WTC11 (cell line): ENCODE results near the gene ZSWIM2. TPM values are rescaled to one million over a fixed set of nuclear protein-coding genes. Genes with fewer than 3 reads are reported as not detected.

Source experiments
- ATAC-seq: fragments of 200-7000 bp; cut with Tn5 transposase; 2 replicates; pipeline ENCODE4 v1.10.0; 2021; ENCODE audit warnings: mild to moderate bottlenecking, moderate library complexity
- CTCF ChIA-PET: fragments of 300-600 bp; sonication (Branson Sonifier 250); formaldehyde crosslinking; loops from one replicate; lab custom pipeline; 2021; ENCODE audit warnings: antibody characterized with exemption; lab: Charles Lee
- POLR2A ChIA-PET: fragments of 350-600 bp; sonication (Branson Sonifier 250); formaldehyde crosslinking; loops from one replicate; lab custom pipeline; 2021; ENCODE audit warnings: antibody characterized with exemption; lab: Charles Lee
- DNase-seq: peaks from one replicate; pipeline ENCODE4 v3.0.0; 2021; ENCODE audit warnings: low spot score
- H3K27ac Mint-ChIP-seq: 2 replicates; pipeline ENCODE4 v1.8.0; 2021; ENCODE audit warnings: mixed read lengths
- H3K27me3 Mint-ChIP-seq: 2 replicates; pipeline ENCODE4 v1.8.0; 2021; ENCODE audit warnings: low read depth, mild to moderate bottlenecking, moderate library complexity, mixed read lengths
- H3K36me3 Mint-ChIP-seq: 2 replicates; pipeline ENCODE4 v1.8.0; 2021; ENCODE audit warnings: mixed read lengths
- H3K4me1 Mint-ChIP-seq: 2 replicates; pipeline ENCODE4 v1.8.0; 2022; ENCODE audit warnings: mixed read lengths
- H3K4me3 Mint-ChIP-seq: 2 replicates; pipeline ENCODE4 v1.8.0; 2021; ENCODE audit warnings: mild to moderate bottlenecking, moderate library complexity, mixed read lengths
- H3K9me3 Mint-ChIP-seq: 2 replicates; pipeline ENCODE4 v1.8.0; 2021; ENCODE audit warnings: mixed read lengths
- AR ChIP-seq: fragments of 250-450 bp; sonication (Bioruptor Pico); IDR thresholded peaks from 2 replicates; pipeline ENCODE4 v1.9.0; 2021; ENCODE audit warnings: mild to moderate bottlenecking
- CBFB ChIP-seq: sonication (generic); formaldehyde crosslinking; IDR thresholded peaks from 2 replicates; pipeline ENCODE4 v1.8.1; 2022; ENCODE audit warnings: mild to moderate bottlenecking, low read depth, missing genetic modification reagents
- E2F4 ChIP-seq: sonication (generic); formaldehyde crosslinking; IDR thresholded peaks from 2 replicates; pipeline ENCODE4 v1.8.1; 2022; ENCODE audit warnings: low read depth, mild to moderate bottlenecking, moderate library complexity, missing genetic modification reagents, borderline replicate concordance
- ELF4 ChIP-seq: sonication (generic); formaldehyde crosslinking; IDR thresholded peaks from 2 replicates; pipeline ENCODE4 v1.8.1; 2022; ENCODE audit warnings: low read depth, mild to moderate bottlenecking, moderate library complexity, missing genetic modification reagents
- ESRRA ChIP-seq: sonication (generic); formaldehyde crosslinking; IDR thresholded peaks from 2 replicates; pipeline ENCODE4 v1.8.1; 2022; ENCODE audit warnings: mild to moderate bottlenecking, missing genetic modification reagents, borderline replicate concordance
- MYBL2 ChIP-seq: sonication (generic); formaldehyde crosslinking; IDR thresholded peaks from 2 replicates; pipeline ENCODE4 v1.8.1; 2023; ENCODE audit warnings: mild to moderate bottlenecking, moderate library complexity, missing genetic modification reagents
- NFATC4 ChIP-seq: fragments of 250-450 bp; sonication (Bioruptor Pico); IDR thresholded peaks from 2 replicates; pipeline ENCODE4 v1.9.0; 2021; ENCODE audit warnings: mild to moderate bottlenecking
- NFE2L1 ChIP-seq: sonication (generic); formaldehyde crosslinking; IDR thresholded peaks from 2 replicates; pipeline ENCODE4 v1.8.1; 2023; ENCODE audit warnings: missing genetic modification reagents
- SMAD3 ChIP-seq: sonication (generic); formaldehyde crosslinking; IDR thresholded peaks from 2 replicates; pipeline ENCODE4 v1.8.0; 2022; ENCODE audit warnings: missing genetic modification reagents, mild to moderate bottlenecking, borderline replicate concordance
- TEAD1 ChIP-seq: sonication (generic); formaldehyde crosslinking; IDR thresholded peaks from 2 replicates; pipeline ENCODE4 v1.8.0; 2022; ENCODE audit warnings: mild to moderate bottlenecking, missing genetic modification reagents
- ZBTB21 ChIP-seq: sonication (generic); formaldehyde crosslinking; IDR thresholded peaks from 2 replicates; pipeline ENCODE4 v1.8.1; 2023; ENCODE audit warnings: mild to moderate bottlenecking, missing genetic modification reagents, borderline replicate concordance
- ZNF232 ChIP-seq: sonication (generic); formaldehyde crosslinking; IDR thresholded peaks from 2 replicates; pipeline ENCODE4 v1.8.0; 2022; ENCODE audit warnings: mild to moderate bottlenecking, missing genetic modification reagents
- ZNF396 ChIP-seq: fragments of 250-450 bp; sonication (Bioruptor Pico); IDR thresholded peaks from 2 replicates; pipeline ENCODE4 v1.8.0; 2021; ENCODE audit warnings: mild to moderate bottlenecking, moderate library complexity, borderline replicate concordance
- ZSCAN18 ChIP-seq: fragments of 250-450 bp; sonication (Bioruptor Pico); IDR thresholded peaks from 2 replicates; pipeline ENCODE4 v2.1.2; 2022; ENCODE audit warnings: mild to moderate bottlenecking, moderate library complexity
- total RNA-seq: library from RNA; stranded (reverse); gene quantifications from 3 replicates; pipeline ENCODE4 v1.2.3, GENCODE V29; 2021
- TF ChIP-seq, protein P1 (sequence below): sonication (generic); formaldehyde crosslinking; IDR thresholded peaks from 2 replicates; pipeline ENCODE4 v1.8.0; 2022; ENCODE audit warnings: mild to moderate bottlenecking, missing genetic modification reagents
- TF ChIP-seq, protein P2 (sequence below): fragments of 250-450 bp; sonication (Bioruptor Pico); conservative IDR thresholded peaks from 2 replicates; pipeline ENCODE4 v1.9.0; 2021; ENCODE audit warnings: mild to moderate bottlenecking
- TF ChIP-seq, protein P3 (sequence below): sonication (generic); formaldehyde crosslinking; IDR thresholded peaks from 2 replicates; pipeline ENCODE4 v1.8.0; 2022; ENCODE audit warnings: mild to moderate bottlenecking, missing genetic modification reagents

The ZSWIM2 gene
- total RNA-seq, 1 experiment from 2014 or later: not detected

GRCh38 chr2:186842373-186842772 lies 6.6 kb downstream of the ZSWIM2 start (continued):
- TF ChIP-seq, protein P1, sequence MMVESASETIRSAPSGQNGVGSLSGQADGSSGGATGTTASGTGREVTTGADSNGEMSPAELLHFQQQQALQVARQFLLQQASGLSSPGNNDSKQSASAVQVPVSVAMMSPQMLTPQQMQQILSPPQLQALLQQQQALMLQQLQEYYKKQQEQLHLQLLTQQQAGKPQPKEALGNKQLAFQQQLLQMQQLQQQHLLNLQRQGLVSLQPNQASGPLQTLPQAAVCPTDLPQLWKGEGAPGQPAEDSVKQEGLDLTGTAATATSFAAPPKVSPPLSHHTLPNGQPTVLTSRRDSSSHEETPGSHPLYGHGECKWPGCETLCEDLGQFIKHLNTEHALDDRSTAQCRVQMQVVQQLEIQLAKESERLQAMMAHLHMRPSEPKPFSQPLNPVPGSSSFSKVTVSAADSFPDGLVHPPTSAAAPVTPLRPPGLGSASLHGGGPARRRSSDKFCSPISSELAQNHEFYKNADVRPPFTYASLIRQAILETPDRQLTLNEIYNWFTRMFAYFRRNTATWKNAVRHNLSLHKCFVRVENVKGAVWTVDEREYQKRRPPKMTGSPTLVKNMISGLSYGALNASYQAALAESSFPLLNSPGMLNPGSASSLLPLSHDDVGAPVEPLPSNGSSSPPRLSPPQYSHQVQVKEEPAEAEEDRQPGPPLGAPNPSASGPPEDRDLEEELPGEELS (CRISPR knock-in tag): no peak
- no peak for TF ChIP-seq ZNF232 (CRISPR knock-in tag)

DNA sequence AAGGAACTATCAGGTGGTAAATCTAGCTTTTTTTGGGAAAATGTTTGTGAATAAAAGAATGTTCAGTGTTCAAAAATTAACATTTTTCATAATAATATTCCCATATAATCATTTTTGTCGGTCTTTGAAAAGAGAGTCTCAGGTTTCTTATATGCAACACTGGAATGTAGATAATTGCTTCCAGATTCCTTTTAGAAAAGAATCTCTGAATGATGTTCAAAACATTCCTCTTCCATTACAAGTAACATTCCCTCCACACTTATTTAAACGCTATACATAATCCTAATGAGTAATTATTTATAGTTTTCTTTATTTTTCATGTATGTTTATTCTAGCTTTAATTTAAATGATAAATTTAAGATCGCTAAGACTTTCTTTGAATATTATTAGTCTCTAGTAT lies 7.0 kb downstream of the ZSWIM2 start:
- Mint-ChIP-seq H3K27me3 (no peaks in the 10 kb centered on the region), H3K9me3 (no peaks in the 10 kb centered on the region), H3K36me3 (no peaks in the 10 kb centered on the region), H3K4me1 (no peaks in the 10 kb centered on the region), H3K4me3 (no peak overlapping the region), H3K27ac (no peak overlapping the region)
- CTCF ChIA-PET: no interaction called here
- TF ChIP-seq ESRRA: no peak
- TF ChIP-seq AR (CRISPR knock-in tag): no peak
- no peak for TF ChIP-seq ELF4 (CRISPR knock-in tag)
- TF ChIP-seq CBFB (CRISPR knock-in tag): no peak
- TF ChIP-seq, protein P2, sequence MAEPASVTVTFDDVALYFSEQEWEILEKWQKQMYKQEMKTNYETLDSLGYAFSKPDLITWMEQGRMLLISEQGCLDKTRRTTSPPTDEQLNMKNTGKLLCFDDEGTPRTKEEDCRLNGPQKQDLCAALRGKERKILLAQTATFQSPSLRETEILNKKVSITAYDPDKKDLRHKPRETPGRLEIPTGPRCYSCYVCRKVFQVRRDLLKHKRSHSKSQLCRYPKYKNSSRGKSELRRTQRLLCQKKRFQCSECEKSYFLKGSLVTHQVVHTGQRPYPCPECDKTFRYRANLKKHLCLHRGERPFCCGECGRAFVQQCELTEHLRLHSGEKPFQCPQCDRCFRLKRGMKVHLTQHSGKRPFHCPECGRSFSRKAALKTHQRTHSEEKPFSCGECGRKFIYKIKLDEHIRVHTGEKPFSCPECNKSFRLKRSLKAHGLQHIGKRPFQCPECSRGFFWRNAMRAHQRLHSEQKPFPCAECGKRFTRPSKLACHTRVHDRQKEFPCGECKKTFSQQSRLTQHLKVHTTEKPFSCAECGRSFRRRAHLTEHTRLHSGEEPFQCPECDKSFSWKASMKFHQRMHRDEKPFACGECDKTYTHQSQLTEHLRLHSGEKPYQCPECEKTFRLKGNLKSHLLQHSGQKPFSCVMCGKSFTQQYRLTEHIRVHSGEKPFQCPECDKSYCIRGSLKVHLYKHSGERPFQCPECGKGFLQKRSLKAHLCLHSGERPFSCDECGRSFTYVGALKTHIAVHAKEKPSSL (CRISPR knock-in tag): no peak
- no peak for TF ChIP-seq MYBL2 (CRISPR knock-in tag)
- no peak for TF ChIP-seq TEAD1
- TF ChIP-seq ZNF396: no peak
- DNase-seq (no peak), ATAC-seq (no peak)
- POLR2A ChIA-PET: no interaction called here

DNA sequence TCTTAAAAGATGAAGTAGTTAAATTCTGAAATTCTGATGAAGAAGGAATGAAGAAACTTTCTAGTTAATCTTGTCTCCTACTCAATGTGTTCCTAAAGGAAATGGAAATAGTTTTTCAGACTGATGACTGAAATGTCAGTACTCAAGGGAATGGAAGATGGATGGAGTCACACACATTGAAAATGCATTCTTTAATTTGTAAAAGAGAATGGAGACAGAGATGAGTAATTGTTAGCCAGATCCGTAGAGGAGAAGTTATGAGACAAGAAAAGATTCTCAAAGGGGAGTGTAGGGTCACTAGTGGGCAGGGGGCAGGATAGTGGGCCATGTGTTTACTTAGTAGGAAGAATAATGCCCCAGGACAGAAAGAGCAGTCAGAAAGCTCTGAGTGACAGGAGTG lies 13.3 kb downstream of the ZSWIM2 start:
- ChIA-PET CTCF (no interaction called here), POLR2A (no interaction called here)
- Mint-ChIP-seq H3K27ac (no peak overlapping the region), H3K4me1 (no peaks in the 10 kb centered on the region), H3K27me3 (no peaks in the 10 kb centered on the region), H3K36me3 (no peaks in the 10 kb centered on the region), H3K9me3 (peaks cover 13% of the 10 kb centered on the region), H3K4me3 (no peak overlapping the region)
- no peak for DNase-seq
- ATAC-seq: no peak
- TF ChIP-seq SMAD3 (CRISPR knock-in tag): no peak
- TF ChIP-seq, all 79 proteins: peak for 0

GRCh38 chr2:186827862-186828492 lies 21.0 kb downstream of the ZSWIM2 start:
- H3K36me3 Mint-ChIP-seq: no peaks in the 10 kb centered on the region
- CTCF ChIA-PET: no interaction called here
- no peak for TF ChIP-seq ESRRA
- TF ChIP-seq ZSCAN18 (CRISPR knock-in tag): no peak
- TF ChIP-seq NFATC4: no peak
- TF ChIP-seq ZBTB21 (CRISPR knock-in tag): no peak
- no peak for TF ChIP-seq NFE2L1 (CRISPR knock-in tag)
- no peak for TF ChIP-seq E2F4 (CRISPR knock-in tag)
- TF ChIP-seq, protein P3, sequence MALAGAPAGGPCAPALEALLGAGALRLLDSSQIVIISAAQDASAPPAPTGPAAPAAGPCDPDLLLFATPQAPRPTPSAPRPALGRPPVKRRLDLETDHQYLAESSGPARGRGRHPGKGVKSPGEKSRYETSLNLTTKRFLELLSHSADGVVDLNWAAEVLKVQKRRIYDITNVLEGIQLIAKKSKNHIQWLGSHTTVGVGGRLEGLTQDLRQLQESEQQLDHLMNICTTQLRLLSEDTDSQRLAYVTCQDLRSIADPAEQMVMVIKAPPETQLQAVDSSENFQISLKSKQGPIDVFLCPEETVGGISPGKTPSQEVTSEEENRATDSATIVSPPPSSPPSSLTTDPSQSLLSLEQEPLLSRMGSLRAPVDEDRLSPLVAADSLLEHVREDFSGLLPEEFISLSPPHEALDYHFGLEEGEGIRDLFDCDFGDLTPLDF: no peak
- no peak overlapping the region for H3K4me3 Mint-ChIP-seq
- H3K9me3 Mint-ChIP-seq: no peaks in the 10 kb centered on the region
- no peak for DNase-seq
- no peak overlapping the region for H3K27ac Mint-ChIP-seq
- H3K27me3 Mint-ChIP-seq: no peaks in the 10 kb centered on the region
- H3K4me1 Mint-ChIP-seq: no peaks in the 10 kb centered on the region
- ATAC-seq: no peak
- POLR2A ChIA-PET: no interaction called here
